K562 (cell line): Measurements from ENCODE around the gene SPAG4. TPM values are rescaled to one million over a fixed set of nuclear protein-coding genes. Genes with fewer than 3 reads are reported as not detected.

Experiments
- BRF1 ChIP-seq: IDR thresholded peaks from 3 replicates; pipeline ENCODE4 v1.6.1; 2011; ENCODE audit warnings: borderline replicate concordance, mild to moderate bottlenecking; ENCODE audit not compliant: insufficient read length; ENCODE audit errors: extremely low read depth
- CSDE1 ChIP-seq, 2 experiments: fragments of 450-650 bp; IDR thresholded peaks; 2 replicates each; pipeline ENCODE4 v1.6.1; 2016; ENCODE audit warnings: mild to moderate bottlenecking in 1 of 2
- E2F3 ChIP-seq: fragments of 250-450 bp; sonication (Bioruptor Pico); IDR thresholded peaks from 2 replicates; pipeline ENCODE4 v1.4.0; 2020; ENCODE audit warnings: mild to moderate bottlenecking
- FIP1L1 ChIP-seq: fragments of 200-400 bp; formaldehyde crosslinking; IDR thresholded peaks from 2 replicates; pipeline ENCODE4 v1.6.1; 2018; ENCODE audit warnings: mild to moderate bottlenecking, low read depth, low read length; ENCODE audit not compliant: poor library complexity, severe bottlenecking
- HLTF ChIP-seq: fragments of 450-650 bp; IDR thresholded peaks from 2 replicates; pipeline ENCODE4 v1.6.1; 2016
- JUN ChIP-seq, 2 experiments: sonication (generic) in 1 of 2; formaldehyde crosslinking in 1 of 2; IDR thresholded peaks; 2 replicates each; pipeline versions ENCODE4 v1.6.1 to v1.8.0; 2012 to 2022; ENCODE audit warnings: borderline replicate concordance in 2 of 2, mild to moderate bottlenecking in 2 of 2, improper control_type of control experiment in 1 of 2, low read depth in 1 of 2, low read length in 1 of 2, missing genetic modification reagents in 1 of 2
- L3MBTL2 ChIP-seq: fragments of 450-650 bp; IDR thresholded peaks from 2 replicates; pipeline ENCODE4 v1.6.1; 2016; ENCODE audit warnings: mild to moderate bottlenecking, moderate library complexity
- MAZ ChIP-seq, 2 experiments: fragments of 450-650 bp in 1 of 2; sonication (generic) in 1 of 2; formaldehyde crosslinking; IDR thresholded peaks in 1 of 2; conservative IDR thresholded peaks in 1 of 2; 2 replicates each; pipeline versions ENCODE4 v1.4.0 to v1.5.0; 2020; ENCODE audit warnings: mild to moderate bottlenecking in 1 of 2, missing genetic modification reagents in 1 of 2
- MTA3 ChIP-seq: fragments of 450-650 bp; formaldehyde crosslinking; IDR thresholded peaks from 2 replicates; pipeline ENCODE4 v1.6.1; 2017; ENCODE audit warnings: mild to moderate bottlenecking, borderline replicate concordance
- PTRF ChIP-seq: fragments of 450-650 bp; IDR thresholded peaks from 2 replicates; pipeline ENCODE4 v1.6.1; 2016; ENCODE audit warnings: mild to moderate bottlenecking, missing genetic modification characterization, missing compliant biosample characterization
- SIX5 ChIP-seq, 2 experiments: IDR thresholded peaks; 2 replicates each; pipeline ENCODE4 v1.6.1; 2011; ENCODE audit warnings: low read length in 2 of 2, borderline replicate concordance in 1 of 2, low read depth in 1 of 2, mild to moderate bottlenecking in 1 of 2, moderate library complexity in 1 of 2; ENCODE audit not compliant: insufficient read depth in 1 of 2
- TBP ChIP-seq: optimal IDR thresholded peaks from 2 replicates; pipeline ENCODE3; 2011; ENCODE audit warnings: low read depth, low read length, improper control_type of control experiment
- TFE3 ChIP-seq: fragments of 450-650 bp; formaldehyde crosslinking; IDR thresholded peaks from 2 replicates; pipeline ENCODE4 v1.4.0; 2020; ENCODE audit warnings: mild to moderate bottlenecking, mixed read lengths
- TRIM28 ChIP-seq: fragments of 450-650 bp; IDR thresholded peaks from 2 replicates; pipeline ENCODE4 v1.6.1; 2017
- ZNF184 ChIP-seq: sonication (generic); formaldehyde crosslinking; IDR thresholded peaks from 2 replicates; pipeline ENCODE4 v1.5.0; 2020; ENCODE audit warnings: missing genetic modification reagents
- ZNF76 ChIP-seq: fragments of 250-450 bp; sonication (Bioruptor Pico); IDR thresholded peaks from 2 replicates; pipeline ENCODE4 v1.4.0; 2020; ENCODE audit warnings: mild to moderate bottlenecking, moderate library complexity, borderline replicate concordance
- ZSCAN29 ChIP-seq: fragments of 450-650 bp; IDR thresholded peaks from 2 replicates; pipeline ENCODE4 v1.6.1; 2017
- polyA plus RNA-seq, 8 experiments: library from polyadenylated mRNA; depleted of rRNA in 4 of 8; stranded (reverse) in 5 of 8; unstranded in 3 of 8; fragments of >200 nt; fragmentation: Nextera tagmentation in 2 of 8; fragmentation: Illumina TruSeq in 1 of 8; extraction: Ambion mirVana in 2 of 8; extraction: Trizol in 1 of 8; gene quantifications; 2 replicates each; pipeline versions ENCODE4 v1.2.1 to v1.2.3, GENCODE V29; 2011 to 2014; ENCODE audit warnings: inconsistent platforms in 1 of 8, missing spikeins in 1 of 8
- total RNA-seq, 7 experiments: library from RNA; depleted of rRNA in 6 of 7; stranded (reverse); fragments of >200 nt in 6 of 7; fragmentation: Illumina TruSeq in 2 of 7; extraction: Trizol in 2 of 7; gene quantifications; 2 replicates each; pipeline versions ENCODE4 v1.2.1 to v1.2.3, GENCODE V29; 2011 to 2021; ENCODE audit warnings: low replicate concordance in 1 of 7
- TF ChIP-seq, protein P1 (sequence below): fragments of 450-650 bp; IDR thresholded peaks from 2 replicates; pipeline ENCODE4 v1.6.1; 2016
- TF ChIP-seq, protein P2 (sequence below), 2 experiments: IDR thresholded peaks; 2 replicates each; pipeline ENCODE4 v1.6.1; 2012; ENCODE audit warnings: improper control_type of control experiment in 2 of 2, low read depth in 2 of 2, low read length in 2 of 2, borderline replicate concordance in 1 of 2
- TF ChIP-seq, protein P3 (sequence below): sonication (generic); formaldehyde crosslinking; IDR thresholded peaks from 2 replicates; pipeline ENCODE4 v1.8.1; 2023; ENCODE audit warnings: mild to moderate bottlenecking, missing genetic modification reagents, moderate library complexity

SPAG4 gene
- total and polyA plus RNA-seq, 9 of the 15 experiments (the other 6 are each of a cell fraction or from before 2014, with no cell fraction given), result 1.6 to 11.4 (median 4.6) TPM

GRCh38 chr20:35615667-35616464 is at the start of gene SPAG4 (continued):
- TF ChIP-seq MAZ (CRISPR knock-in tag; conservative IDR thresholded peaks at IDR 0.05 in 1 of 2, IDR thresholded peaks at IDR 0.05 in 1 of 2) (peak; percentile 75 to 78), SIX5 (IDR thresholded peaks at IDR 0.05; ENCODE audit: borderline replicate concordance in 1 of 2, insufficient read depth in 1 of 2, low read depth in 1 of 2, low read length in 2 of 2) (no peak), TFE3 (CRISPR knock-in tag) (no peak), ZSCAN29 (no peak), JUN (IDR thresholded peaks at IDR 0.05; ENCODE audit: borderline replicate concordance, low read depth, low read length) (0 out of 2 replicates have a peak, but pooled peaks have one; percentile 13), JUN (CRISPR knock-in tag; IDR thresholded peaks at IDR 0.05; ENCODE audit: borderline replicate concordance) (0 out of 2 replicates have a peak, but pooled peaks have one; percentile 64), HLTF (no peak), PTRF (no peak), ZNF76 (CRISPR knock-in tag) (0 out of 2 replicates have a peak, but pooled peaks have one; percentile 49), ZNF184 (CRISPR knock-in tag) (no peak), MTA3 (peak; percentile 99), TBP (peak; percentile 58), E2F3 (CRISPR knock-in tag) (peak; percentile 82), BRF1 (no peak), FIP1L1 (peak; percentile 71), TRIM28 (no peak), CSDE1 (IDR thresholded peaks at IDR 0.05) (peak in 1 of 2 experiments; percentile 88; a peak in 1 of 4 replicates), L3MBTL2 (peak; percentile 99)
- TF ChIP-seq, protein P1, sequence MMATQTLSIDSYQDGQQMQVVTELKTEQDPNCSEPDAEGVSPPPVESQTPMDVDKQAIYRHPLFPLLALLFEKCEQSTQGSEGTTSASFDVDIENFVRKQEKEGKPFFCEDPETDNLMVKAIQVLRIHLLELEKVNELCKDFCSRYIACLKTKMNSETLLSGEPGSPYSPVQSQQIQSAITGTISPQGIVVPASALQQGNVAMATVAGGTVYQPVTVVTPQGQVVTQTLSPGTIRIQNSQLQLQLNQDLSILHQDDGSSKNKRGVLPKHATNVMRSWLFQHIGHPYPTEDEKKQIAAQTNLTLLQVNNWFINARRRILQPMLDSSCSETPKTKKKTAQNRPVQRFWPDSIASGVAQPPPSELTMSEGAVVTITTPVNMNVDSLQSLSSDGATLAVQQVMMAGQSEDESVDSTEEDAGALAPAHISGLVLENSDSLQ, result no peak
- TF ChIP-seq, protein P2, sequence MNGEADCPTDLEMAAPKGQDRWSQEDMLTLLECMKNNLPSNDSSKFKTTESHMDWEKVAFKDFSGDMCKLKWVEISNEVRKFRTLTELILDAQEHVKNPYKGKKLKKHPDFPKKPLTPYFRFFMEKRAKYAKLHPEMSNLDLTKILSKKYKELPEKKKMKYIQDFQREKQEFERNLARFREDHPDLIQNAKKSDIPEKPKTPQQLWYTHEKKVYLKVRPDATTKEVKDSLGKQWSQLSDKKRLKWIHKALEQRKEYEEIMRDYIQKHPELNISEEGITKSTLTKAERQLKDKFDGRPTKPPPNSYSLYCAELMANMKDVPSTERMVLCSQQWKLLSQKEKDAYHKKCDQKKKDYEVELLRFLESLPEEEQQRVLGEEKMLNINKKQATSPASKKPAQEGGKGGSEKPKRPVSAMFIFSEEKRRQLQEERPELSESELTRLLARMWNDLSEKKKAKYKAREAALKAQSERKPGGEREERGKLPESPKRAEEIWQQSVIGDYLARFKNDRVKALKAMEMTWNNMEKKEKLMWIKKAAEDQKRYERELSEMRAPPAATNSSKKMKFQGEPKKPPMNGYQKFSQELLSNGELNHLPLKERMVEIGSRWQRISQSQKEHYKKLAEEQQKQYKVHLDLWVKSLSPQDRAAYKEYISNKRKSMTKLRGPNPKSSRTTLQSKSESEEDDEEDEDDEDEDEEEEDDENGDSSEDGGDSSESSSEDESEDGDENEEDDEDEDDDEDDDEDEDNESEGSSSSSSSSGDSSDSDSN (IDR thresholded peaks at IDR 0.05; ENCODE audit: borderline replicate concordance in 1 of 2, low read depth in 2 of 2, low read length in 2 of 2), result peak in 1 of 2 experiments; percentile 52; a peak in 2 of 4 replicates
- TF ChIP-seq, protein P3, sequence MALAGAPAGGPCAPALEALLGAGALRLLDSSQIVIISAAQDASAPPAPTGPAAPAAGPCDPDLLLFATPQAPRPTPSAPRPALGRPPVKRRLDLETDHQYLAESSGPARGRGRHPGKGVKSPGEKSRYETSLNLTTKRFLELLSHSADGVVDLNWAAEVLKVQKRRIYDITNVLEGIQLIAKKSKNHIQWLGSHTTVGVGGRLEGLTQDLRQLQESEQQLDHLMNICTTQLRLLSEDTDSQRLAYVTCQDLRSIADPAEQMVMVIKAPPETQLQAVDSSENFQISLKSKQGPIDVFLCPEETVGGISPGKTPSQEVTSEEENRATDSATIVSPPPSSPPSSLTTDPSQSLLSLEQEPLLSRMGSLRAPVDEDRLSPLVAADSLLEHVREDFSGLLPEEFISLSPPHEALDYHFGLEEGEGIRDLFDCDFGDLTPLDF (CRISPR knock-in tag), result 0 out of 2 replicates have a peak, but pooled peaks have one; percentile 58
